Dermis microvascular lymphatic vessel endothelial cell (primary cell): ENCODE measurements around the gene RTL10. TPM values are rescaled to one million over a fixed set of nuclear protein-coding genes. Genes with fewer than 3 reads are reported as not detected.
"Not testable (repeated sequence)": the region's sequence is repeated elsewhere in the genome, so short reads cannot be mapped to it uniquely, and the experiment has no call there.

Experiments used
- DNase-seq, 2 donors: peaks; one replicate each; pipeline versions ENCODE4 v3.0.0 to v3.0.0-alpha.2; 2010; ENCODE audit warnings: low read depth in 2 of 2
- total RNA-seq: library from RNA; depleted of rRNA; stranded (reverse); fragments of >200 nt; gene quantifications from 2 replicates; pipeline ENCODE4 v1.2.1, GENCODE V29; 2014

RTL10 gene
- total RNA-seq, 1 donor from 2014 or later: 16.0 TPM

- DNase-seq: peak; percentile 78 to 82
Measured at GRCh38 chr22:19844377-19845053, 10.2 kb downstream of the RTL10 start.

GRCh38 chr22:19843857-19844376 lies 10.8 kb downstream of the RTL10 start:
- no peak for DNase-seq

- no peak for DNase-seq
Measured at GRCh38 chr22:19843107-19843856, 11.4 kb downstream of the RTL10 start.

DNA sequence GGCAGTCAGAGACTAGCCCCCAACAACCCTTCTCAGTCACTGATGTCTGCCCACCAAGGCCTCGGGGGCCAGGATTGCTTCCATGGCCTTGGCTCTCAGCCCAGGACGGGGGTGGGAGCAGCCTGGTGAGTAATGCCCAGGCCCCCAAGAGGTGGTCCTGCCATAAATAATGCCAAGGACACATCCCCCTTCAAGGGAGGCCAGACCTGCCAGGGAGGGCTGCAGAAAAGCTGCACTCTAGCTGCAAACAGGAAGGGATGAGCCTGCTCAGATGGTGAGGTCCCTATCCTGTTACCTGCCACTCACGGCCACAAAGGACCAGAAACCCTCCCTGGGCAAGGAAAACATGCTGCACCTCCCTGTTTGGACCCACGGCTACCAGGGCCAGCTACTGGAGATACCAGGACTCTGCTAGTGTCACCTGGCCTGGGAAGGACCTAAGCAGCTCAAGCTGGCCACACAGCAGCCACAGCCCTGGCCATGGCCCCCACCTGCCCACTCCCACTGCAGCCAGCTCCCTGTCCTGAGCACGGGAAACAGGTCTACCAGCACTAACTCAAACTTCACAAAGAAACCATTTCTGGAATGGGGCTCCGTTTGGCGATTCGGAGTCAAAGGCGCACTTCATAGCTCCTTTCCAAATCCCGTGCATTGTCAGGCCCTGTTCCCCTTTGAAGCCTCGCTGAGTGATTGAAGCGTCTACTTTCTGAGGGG lies 12.1 kb downstream of the RTL10 start:
- no peak for DNase-seq

DNA sequence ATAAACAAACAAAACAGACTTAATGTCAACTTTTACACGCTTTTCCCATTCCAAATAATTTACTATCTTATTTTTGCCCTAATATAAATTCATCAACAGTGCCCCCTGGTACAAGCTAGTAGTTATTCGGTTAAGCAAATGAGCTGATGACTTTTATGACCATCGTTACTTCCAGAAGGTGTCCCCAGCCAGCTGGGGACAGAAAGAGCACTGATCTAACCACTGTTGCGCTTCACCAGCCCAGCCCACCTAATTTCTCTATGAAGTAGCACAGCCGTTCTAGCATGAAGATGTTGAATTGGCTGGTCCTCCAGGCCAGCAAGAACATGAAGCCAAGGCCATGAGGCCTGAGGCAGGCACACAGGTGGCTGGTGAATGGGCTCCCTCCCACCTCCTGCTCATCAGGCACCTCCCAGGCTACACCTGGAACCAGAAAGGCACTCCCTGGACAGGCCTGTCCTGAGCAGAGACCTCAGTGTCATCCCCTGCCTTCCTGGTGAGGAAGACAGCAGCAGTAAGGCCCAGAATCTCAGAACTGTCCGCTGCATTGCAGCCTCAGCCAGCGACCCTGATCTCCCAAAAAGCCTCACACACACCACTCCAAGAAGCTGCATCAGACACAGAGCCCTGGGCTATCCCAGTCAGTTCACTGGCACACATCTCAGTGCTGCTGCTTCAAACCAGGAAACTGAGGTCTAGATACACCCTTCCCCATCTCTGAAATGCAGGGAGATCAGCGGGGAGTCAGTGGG lies 12.9 kb downstream of the RTL10 start:
- DNase-seq: no peak

DNA sequence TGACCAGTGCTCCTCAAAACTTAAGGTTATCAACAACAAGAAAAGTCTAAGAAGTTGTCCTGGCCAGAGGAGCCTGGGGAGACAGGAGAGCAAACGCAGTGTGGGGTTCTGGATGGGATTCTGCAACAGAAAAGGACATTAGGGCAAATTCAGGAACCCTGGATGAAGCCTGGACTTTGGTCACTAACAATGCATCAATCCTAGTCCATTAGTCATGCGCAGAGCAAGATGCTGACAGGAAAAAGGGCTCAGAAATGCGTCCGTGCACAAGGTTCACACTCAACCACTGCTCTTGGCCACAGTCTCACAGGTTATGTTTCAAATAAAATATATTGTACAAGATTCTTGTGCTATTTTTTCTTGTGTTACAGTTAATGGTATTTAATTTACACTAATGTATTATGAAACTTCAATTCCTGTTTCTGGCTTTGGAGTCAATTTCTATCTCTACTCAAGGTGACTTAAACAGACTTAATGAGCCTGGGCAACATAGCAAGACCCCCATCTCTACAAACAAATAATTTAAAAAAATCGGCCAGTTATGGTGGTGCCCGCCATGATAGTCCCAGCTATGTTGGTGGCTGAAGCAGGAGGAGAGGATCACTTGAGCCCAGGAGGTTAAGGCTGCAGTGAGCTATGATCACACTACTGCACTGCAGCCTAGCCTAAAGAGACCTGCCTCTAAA lies 13.6 kb downstream of the RTL10 start:
- DNase-seq: no peak

DNA sequence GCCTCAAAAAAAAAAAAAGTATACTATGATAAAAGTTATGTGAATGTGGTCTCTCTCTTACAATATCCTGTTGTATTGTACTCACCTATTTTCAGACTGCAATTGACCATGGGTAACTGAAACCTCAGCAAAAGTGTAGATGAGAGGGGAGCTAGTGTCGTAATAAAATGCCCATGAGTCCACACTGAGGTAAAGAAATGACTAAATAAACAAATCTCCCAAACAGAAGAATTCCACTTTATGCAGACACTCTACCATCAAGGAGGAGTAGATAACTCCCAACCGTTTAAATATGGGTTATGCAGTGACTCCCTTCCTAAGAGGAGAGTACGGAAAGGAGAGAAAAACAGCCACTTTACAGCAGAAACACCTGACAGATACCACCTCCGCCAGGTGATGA lies 14.6 kb downstream of the RTL10 start:
- no peak for DNase-seq

DNA sequence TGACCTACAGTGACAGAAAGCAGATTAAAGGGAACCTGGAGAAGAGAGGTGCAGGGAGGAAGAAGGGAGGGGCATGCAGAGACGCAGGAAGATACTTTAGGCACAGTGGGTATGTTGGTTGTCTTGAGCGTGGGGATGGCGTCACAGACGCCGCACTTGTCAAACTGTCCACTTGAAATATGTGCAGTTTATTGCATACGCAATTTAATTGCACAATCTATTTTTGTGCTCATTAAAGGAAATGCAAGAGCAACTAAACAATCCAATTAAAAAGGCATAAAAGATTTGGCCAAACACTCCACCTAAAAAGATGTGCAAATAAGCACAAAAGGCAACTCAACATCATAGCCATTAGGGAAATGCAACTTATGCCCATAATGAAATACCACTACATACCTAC lies 16.8 kb downstream of the RTL10 start:
- no peak for DNase-seq

DNA sequence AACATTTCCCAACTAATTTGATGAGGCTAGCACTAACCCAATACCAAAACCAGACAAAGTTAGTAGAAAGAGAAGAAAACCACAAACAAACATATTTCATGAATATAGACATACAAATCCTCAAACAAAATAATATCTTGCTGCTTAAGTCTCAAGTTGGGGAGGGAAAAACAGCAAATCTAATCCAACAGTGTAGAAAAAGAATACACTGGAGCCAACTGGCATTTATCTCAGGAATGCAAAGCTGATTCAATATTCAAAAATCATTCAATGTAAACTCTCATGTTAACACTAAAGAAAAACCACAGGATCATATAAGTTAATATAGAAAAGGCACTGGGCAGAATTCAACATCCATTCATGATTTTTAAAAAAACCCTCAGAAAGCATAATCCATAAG lies 18.2 kb downstream of the RTL10 start:
- no peak for DNase-seq

- no peak for DNase-seq
Measured at GRCh38 chr22:19834599-19834998, 20.1 kb downstream of the RTL10 start.

GRCh38 chr22:19833327-19833726 lies 21.3 kb downstream of the RTL10 start:
- DNase-seq: not testable (repeated sequence)

DNA sequence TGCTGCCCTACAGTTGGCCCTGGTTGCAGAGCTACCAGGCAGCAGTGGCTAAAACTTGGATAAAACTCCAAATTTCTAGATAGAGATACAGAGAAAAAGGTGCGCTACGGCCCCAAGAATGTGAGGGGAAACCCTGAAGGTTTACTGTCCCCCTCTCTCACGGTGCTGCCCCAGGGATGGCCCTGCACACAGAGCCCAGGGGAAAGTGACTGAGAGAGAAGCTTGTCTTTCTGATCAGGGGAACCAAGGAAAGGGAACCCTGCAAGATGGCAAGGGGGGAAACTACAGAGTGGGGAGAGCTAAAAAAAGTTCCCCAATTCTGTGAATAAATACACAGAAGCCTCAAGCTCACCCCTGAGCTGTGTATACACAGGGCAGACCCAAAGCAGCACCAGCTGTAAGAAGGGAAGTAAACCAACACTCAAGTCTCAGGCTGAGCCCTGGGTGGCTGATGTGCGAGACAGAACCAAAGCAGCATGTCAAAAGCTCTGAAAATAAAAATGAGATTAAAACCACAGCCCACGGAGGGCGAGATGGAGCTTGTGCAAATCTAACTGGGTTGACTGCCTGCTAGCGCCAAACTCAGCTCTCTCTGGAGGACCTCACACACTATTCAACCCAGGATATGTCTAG lies 22.1 kb downstream of the RTL10 start:
- no peak for DNase-seq

- not testable (repeated sequence) for DNase-seq
Measured at GRCh38 chr22:19831979-19832378, 22.7 kb downstream of the RTL10 start.

DNA sequence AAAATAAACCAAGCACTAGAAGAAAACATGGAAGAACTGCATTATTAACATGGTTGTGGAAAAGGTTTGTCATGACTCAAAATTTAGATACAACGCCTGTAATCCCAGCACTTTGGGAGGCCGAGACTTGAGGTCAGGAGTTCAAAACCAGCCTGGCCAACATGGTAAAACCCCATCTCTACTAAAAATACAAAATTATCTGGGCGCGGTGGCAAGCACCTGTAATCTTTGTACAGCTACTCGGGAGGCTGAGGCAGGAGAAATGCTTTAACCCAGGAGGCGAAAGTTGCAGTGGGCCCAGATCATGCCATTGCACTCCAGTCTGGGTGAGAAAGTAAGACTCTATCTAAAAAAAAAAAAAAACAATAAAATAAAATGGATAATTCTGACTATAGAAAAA lies 23.7 kb downstream of the RTL10 start:
- DNase-seq: no peak

GRCh38 chr22:19828035-19828401 lies 26.7 kb downstream of the RTL10 start:
- no peak for DNase-seq

GRCh38 chr22:19827341-19828034 lies 27.2 kb downstream of the RTL10 start:
- DNase-seq: no peak

GRCh38 chr22:19826619-19826950 lies 28.1 kb downstream of the RTL10 start:
- DNase-seq: no peak

DNA sequence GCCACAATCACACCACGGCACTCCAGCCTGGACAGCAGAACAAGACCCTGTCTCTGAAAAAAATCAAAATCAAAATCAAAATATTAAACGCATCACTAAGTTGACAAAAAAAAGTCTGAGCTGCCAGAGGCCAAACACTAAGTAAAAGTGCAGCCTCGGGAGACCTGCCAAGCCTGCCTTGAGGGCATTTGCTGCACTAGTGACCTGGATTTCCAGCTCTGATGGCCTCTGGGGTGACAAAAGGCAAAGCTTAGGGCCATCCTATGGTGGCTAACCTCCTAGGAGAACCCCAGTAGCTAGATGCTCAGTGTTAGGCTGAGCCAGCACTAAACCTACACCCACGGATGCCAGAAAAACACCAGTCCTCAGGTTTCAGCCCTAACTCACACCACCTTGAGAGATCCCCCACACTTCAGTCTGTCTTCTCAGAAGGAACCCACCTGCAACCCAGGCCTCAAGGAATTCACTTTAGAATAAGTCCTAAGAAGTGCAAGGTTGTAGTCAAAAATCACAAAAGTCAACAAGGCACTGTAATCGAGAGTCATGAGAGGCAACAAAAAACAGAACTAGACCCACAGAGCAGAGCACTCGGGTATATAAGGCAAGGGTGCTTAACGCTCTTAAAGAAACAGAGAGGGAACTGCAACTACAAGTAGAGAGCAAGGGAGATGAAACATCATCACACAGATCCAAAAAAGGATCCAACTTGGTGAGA lies 28.6 kb downstream of the RTL10 start:
- no peak for DNase-seq

GRCh38 chr22:19824926-19825339 lies 29.7 kb downstream of the RTL10 start:
- no peak for DNase-seq
